Measurements from ENCODE around the gene ITPR2. TPM values are rescaled to one million over a fixed set of nuclear protein-coding genes. Genes with fewer than 3 reads are reported as not detected.

The ITPR2 gene
- total and polyA plus RNA-seq, 2 of the 8 experiments (the other 6 are each of a cell fraction or from before 2014, with no cell fraction given), result 4.1 to 48.3 TPM

GRCh38 chr12:26801486-26801885 is 31.5 kb downstream of the ITPR2 start:
- Histone ChIP-seq H3K79me1 (ENCODE audit: low read depth, low read length) (0 out of 2 replicates have a peak, but pooled peaks cover 4% of the 10 kb centered on the region), H3K27ac (ENCODE audit: low read depth, low read length) (no peak overlapping the region), H3K56ac (replicated peaks; ENCODE audit: insufficient read length, low read depth, low read length) (no peak overlapping the region), H3K18ac (ENCODE audit: extremely low read depth, low read length) (no peak overlapping the region), H3K36me3 (ENCODE audit: control insufficient read depth in 2 of 4, insufficient read depth in 4 of 4, low read length in 3 of 4) (no peaks in the 10 kb centered on the region), H3K9me3 (ENCODE audit: insufficient read depth in 2 of 2, low read depth in 1 of 2, low read length in 1 of 2) (no peaks in the 10 kb centered on the region), H3K23me2 (ENCODE audit: low read depth, low read length) (no peaks in the 10 kb centered on the region), H2BK20ac (ENCODE audit: low read length) (no peak overlapping the region), H2AFZ (ENCODE audit: low read length) (no peak overlapping the region), H4K20me1 (replicated peaks in 1 of 2; ENCODE audit: control insufficient read depth in 1 of 2, insufficient read depth in 2 of 2, low read length in 2 of 2) (no peaks in the 10 kb centered on the region), H3K27me3 (replicated peaks in 1 of 4; ENCODE audit: control insufficient read depth in 3 of 4, extremely low read depth in 1 of 4, insufficient read depth in 3 of 4, low read length in 3 of 4) (no peaks in the 10 kb centered on the region), H3K79me2 (ENCODE audit: control insufficient read depth in 1 of 2, insufficient read depth in 2 of 2, low read length in 2 of 2) (peaks cover 0 to 15% of the 10 kb centered on the region in 2 experiments; a peak in 2 of 4 replicates), H2BK15ac (ENCODE audit: low read length) (no peak overlapping the region), H4K5ac (ENCODE audit: insufficient read length, low read depth, low read length) (no peak overlapping the region), H3K4me1 (replicated peaks in 1 of 4; ENCODE audit: control insufficient read depth in 3 of 4, insufficient read depth in 4 of 4, low read length in 3 of 4) (no peaks in the 10 kb centered on the region), H2BK5ac (ENCODE audit: low read depth, low read length) (no peak overlapping the region), H2BK12ac (ENCODE audit: low read depth, low read length) (no peak overlapping the region), H3K4ac (replicated peaks; ENCODE audit: insufficient read length, low read depth, low read length) (no peak overlapping the region), H3K4me2 (ENCODE audit: insufficient read depth in 1 of 2, low read depth in 2 of 2, low read length in 2 of 2) (no peak overlapping the region), H3K9ac (replicated peaks in 1 of 4; ENCODE audit: extremely low read depth in 1 of 4, low read depth in 3 of 4, low read length in 3 of 4) (no peak overlapping the region), H3K23ac (ENCODE audit: insufficient read length) (no peak overlapping the region), H3K4me3 (ENCODE audit: extremely low read depth in 1 of 4, insufficient read depth in 2 of 4, low read depth in 3 of 4, low read length in 4 of 4) (no peak overlapping the region), H2BK120ac (replicated peaks; ENCODE audit: low read depth, low read length) (no peak overlapping the region), H2AK5ac (ENCODE audit: low read depth, low read length) (no peak overlapping the region), H3K14ac (ENCODE audit: insufficient read length) (no peak overlapping the region), H4K91ac (replicated peaks; ENCODE audit: insufficient read length, low read length) (no peak overlapping the region), H4K8ac (ENCODE audit: extremely low read depth, insufficient read depth, low read length) (no peak overlapping the region)
- no peak for FAIRE-seq
- POLR2A ChIA-PET (ENCODE audit: partially characterized antibody), result no interaction called here
- 94% methylated on average over 1 of the region's 1 CpG; no CpG with 5 or more reads in 1 of the 2 experiments for WGBS, 2 experiments (ENCODE audit: extremely low coverage in 1 of 2, insufficient coverage in 1 of 2, insufficient read length in 1 of 2, insufficient replicate concordance in 2 of 2, low coverage in 1 of 2, low lambda C conversion rate in 2 of 2, missing lambda C conversion rate in 1 of 2)
- CTCF ChIA-PET (ENCODE audit: partially characterized antibody), result interaction anchor here (0.8 to 1.0 kb wide), 2 partner anchors 8 to 78 kb away, joined by 3 to 5 read pairs; no protein-coding TSS in a partner anchor
- no peak for DNase-seq (ENCODE audit: low read depth in 1 of 2, low spot score in 2 of 2)
- TF ChIP-seq KDM1A (IDR thresholded peaks at IDR 0.05; ENCODE audit: borderline replicate concordance, low read length) (no peak), ATF2 (IDR thresholded peaks at IDR 0.05; ENCODE audit: low read length) (no peak), SP2 (IDR thresholded peaks at IDR 0.05; ENCODE audit: low read length) (no peak), EZH2 (IDR thresholded peaks at IDR 0.05; ENCODE audit: low read depth, low read length, severe bottlenecking) (no peak), SIRT6 (IDR thresholded peaks at IDR 0.05; ENCODE audit: low read length) (no peak), CTCF (IDR thresholded peaks at IDR 0.05; ENCODE audit: control extremely low read depth in 1 of 3, insufficient read depth in 1 of 3, low read depth in 1 of 3, low read length in 3 of 3) (no peak), RBBP5 (IDR thresholded peaks at IDR 0.05; ENCODE audit: borderline replicate concordance, low read depth, low read length) (no peak), BRCA1 (IDR thresholded peaks at IDR 0.05; ENCODE audit: low read depth, low read length) (no peak), SUZ12 (IDR thresholded peaks at IDR 0.05; ENCODE audit: low read length) (no peak), HDAC6 (IDR thresholded peaks at IDR 0.05; ENCODE audit: low read depth, low read length) (no peak)
